ENCODE results near the gene DOCK10. TPM values are rescaled to one million over a fixed set of nuclear protein-coding genes. Genes with fewer than 3 reads are reported as not detected.
A peak's percentile ranks its signal among the peaks of the same experiment; 100 is the strongest.

DOCK10 gene
- total RNA-seq, 1 donor from 2014 or later = 3.6 TPM

GRCh38 chr2:224781400-224781799 lies 260.9 kb downstream of the DOCK10 start:
- Mint-ChIP-seq H3K4me1 (ENCODE audit: low read depth) (peaks cover 11% of the 10 kb centered on the region), H3K36me3 (ENCODE audit: insufficient read depth) (no peaks in the 10 kb centered on the region), H3K9me3 (ENCODE audit: low read depth) (no peaks in the 10 kb centered on the region), H3K27me3 (no peaks in the 10 kb centered on the region), H3K4me3 (ENCODE audit: low read depth) (no peak overlapping the region), H3K27ac (no peak overlapping the region)
- no peak for TF ChIP-seq CTCF (IDR thresholded peaks at IDR 0.05; ENCODE audit: unreplicated experiment)
- no peak for DNase-seq (ENCODE audit: low spot score, unreplicated experiment)

DNA sequence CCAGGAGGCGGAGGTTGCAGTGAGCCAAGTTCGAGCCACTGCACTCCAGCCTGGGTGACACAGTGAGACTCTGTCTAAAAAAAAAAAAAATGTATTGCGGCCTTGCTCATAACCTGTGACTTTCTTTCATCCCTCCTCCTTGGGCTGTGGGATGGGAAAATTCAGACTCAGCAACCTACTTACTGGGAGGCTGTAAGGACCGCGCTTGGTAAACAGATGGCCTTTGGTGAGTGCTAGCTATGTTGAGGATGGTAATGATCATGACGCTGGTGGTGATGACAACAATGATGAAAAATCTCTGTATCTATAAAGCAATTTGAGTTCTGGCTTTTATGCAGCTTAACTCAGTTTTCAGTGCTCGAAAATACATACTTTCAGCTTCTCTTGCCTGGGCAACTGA lies 261.4 kb downstream of the DOCK10 start:
- H3K4me3 Mint-ChIP-seq (ENCODE audit: low read depth) = no peak overlapping the region
- H3K36me3 Mint-ChIP-seq (ENCODE audit: insufficient read depth) = no peaks in the 10 kb centered on the region
- TF ChIP-seq CTCF (IDR thresholded peaks at IDR 0.05; ENCODE audit: unreplicated experiment) = no peak
- peaks cover 11% of the 10 kb centered on the region for H3K4me1 Mint-ChIP-seq (ENCODE audit: low read depth)
- no peak overlapping the region for H3K27ac Mint-ChIP-seq
- DNase-seq (ENCODE audit: low spot score, unreplicated experiment) = no peak
- no peaks in the 10 kb centered on the region for H3K9me3 Mint-ChIP-seq (ENCODE audit: low read depth)
- H3K27me3 Mint-ChIP-seq = no peaks in the 10 kb centered on the region

GRCh38 chr2:224780106-224780505 lies 262.2 kb downstream of the DOCK10 start:
- DNase-seq (ENCODE audit: low spot score, unreplicated experiment) = no peak
- Mint-ChIP-seq H3K9me3 (ENCODE audit: low read depth) (no peaks in the 10 kb centered on the region), H3K36me3 (ENCODE audit: insufficient read depth) (no peaks in the 10 kb centered on the region), H3K27me3 (no peaks in the 10 kb centered on the region), H3K4me3 (ENCODE audit: low read depth) (no peak overlapping the region), H3K27ac (no peak overlapping the region), H3K4me1 (ENCODE audit: low read depth) (peaks cover 11% of the 10 kb centered on the region)
- TF ChIP-seq CTCF (IDR thresholded peaks at IDR 0.05; ENCODE audit: unreplicated experiment) = no peak

DNA sequence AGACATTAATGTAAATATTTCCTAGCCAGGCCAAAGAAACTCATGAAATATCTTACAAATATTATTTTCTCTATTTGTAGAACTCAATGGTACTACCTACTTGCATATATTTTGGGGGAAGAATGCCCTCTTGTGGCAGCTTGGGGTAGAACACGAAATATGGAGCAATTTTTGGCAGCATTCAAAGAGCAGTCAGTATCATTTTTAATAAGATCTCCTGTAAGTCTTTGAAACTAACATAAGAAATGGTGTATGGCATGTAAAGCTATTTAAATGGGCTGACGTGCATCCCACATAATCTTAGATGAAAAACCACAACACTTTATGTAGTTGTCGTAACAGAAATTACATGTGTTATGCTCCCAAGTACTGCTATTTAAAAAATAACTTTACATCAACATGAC lies 263.8 kb downstream of the DOCK10 start:
- peaks cover 11% of the 10 kb centered on the region for H3K4me1 Mint-ChIP-seq (ENCODE audit: low read depth)
- H3K27ac Mint-ChIP-seq = no peak overlapping the region
- peak; percentile 86 for TF ChIP-seq CTCF (IDR thresholded peaks at IDR 0.05; ENCODE audit: unreplicated experiment)
- no peaks in the 10 kb centered on the region for H3K9me3 Mint-ChIP-seq (ENCODE audit: low read depth)
- DNase-seq (ENCODE audit: low spot score, unreplicated experiment) = peak; percentile 21
- no peak overlapping the region for H3K4me3 Mint-ChIP-seq (ENCODE audit: low read depth)
- no peaks in the 10 kb centered on the region for H3K27me3 Mint-ChIP-seq
- H3K36me3 Mint-ChIP-seq (ENCODE audit: insufficient read depth) = peaks cover 1% of the 10 kb centered on the region

DNA sequence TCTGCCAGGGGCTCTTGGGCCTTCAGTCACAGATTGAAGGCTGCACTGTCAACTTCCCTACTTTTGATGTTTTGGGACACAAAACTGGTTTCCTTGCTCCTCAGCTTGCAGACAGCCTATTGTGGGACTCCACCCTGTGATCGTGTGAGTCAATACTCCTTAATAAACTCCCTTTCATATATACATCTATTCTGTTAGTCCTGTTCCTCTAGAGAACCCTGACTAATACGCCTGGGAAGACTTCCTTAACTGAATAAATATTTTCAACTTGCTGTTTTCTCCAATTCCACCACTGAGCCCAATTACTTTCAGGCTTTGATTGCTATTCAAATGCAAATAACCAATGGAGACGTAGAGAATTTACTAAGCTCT lies 264.7 kb downstream of the DOCK10 start:
- Mint-ChIP-seq H3K9me3 (ENCODE audit: low read depth) (no peaks in the 10 kb centered on the region), H3K27me3 (no peaks in the 10 kb centered on the region), H3K4me3 (ENCODE audit: low read depth) (no peak overlapping the region), H3K36me3 (ENCODE audit: insufficient read depth) (peaks cover 1% of the 10 kb centered on the region), H3K4me1 (ENCODE audit: low read depth) (peaks cover 9% of the 10 kb centered on the region), H3K27ac (no peak overlapping the region)
- TF ChIP-seq CTCF (IDR thresholded peaks at IDR 0.05; ENCODE audit: unreplicated experiment) = no peak
- no peak for DNase-seq (ENCODE audit: low spot score, unreplicated experiment)
